GM21576 (cell line): ENCODE measurements around the gene SYT2.
A peak's percentile ranks its signal among the peaks of the same experiment; 100 is the strongest.
"Not testable (repeated sequence)": the region's sequence is repeated elsewhere in the genome, so short reads cannot be mapped to it uniquely, and the experiment has no call there.

Experiments used
- ATAC-seq: cut with Tn5 transposase; IDR thresholded peaks from one replicate; pipeline ENCODE4 v1.9.1; 2021; ENCODE audit warnings: mild to moderate bottlenecking, moderate library complexity; ENCODE audit not compliant: unreplicated experiment

The SYT2 gene

GRCh38 chr1:202578001-202578504, 132.2 kb downstream of the SYT2 start:
- no peak for ATAC-seq

GRCh38 chr1:202577381-202577780, 132.9 kb downstream of the SYT2 start:
- no peak for ATAC-seq

- ATAC-seq, result no peak
These were observed 133.4 kb downstream of the SYT2 start for GRCh38 chr1:202576816-202577215.

- ATAC-seq, result no peak
These were observed 134.2 kb downstream of the SYT2 start for GRCh38 chr1:202575918-202576653.

GRCh38 chr1:202572867-202573266, 137.4 kb downstream of the SYT2 start:
- no peak for ATAC-seq

GRCh38 chr1:202571719-202572339, 138.4 kb downstream of the SYT2 start:
- ATAC-seq, result no peak

- no peak for ATAC-seq
These were observed 140.6 kb downstream of the SYT2 start for GRCh38 chr1:202569393-202570322.

GRCh38 chr1:202568826-202569225, 141.4 kb downstream of the SYT2 start:
- ATAC-seq, result no peak

GRCh38 chr1:202568410-202568809, 141.8 kb downstream of the SYT2 start:
- ATAC-seq, result no peak

- ATAC-seq, result no peak
These were observed 142.5 kb downstream of the SYT2 start for GRCh38 chr1:202567738-202568137.

GRCh38 chr1:202565890-202566602, 144.2 kb downstream of the SYT2 start:
- peak; percentile 76 for ATAC-seq

GRCh38 chr1:202564958-202565495, 145.2 kb downstream of the SYT2 start:
- no peak for ATAC-seq

GRCh38 chr1:202563818-202564217, 146.4 kb downstream of the SYT2 start:
- ATAC-seq, result no peak

- ATAC-seq, result no peak
These were observed 147.7 kb downstream of the SYT2 start for GRCh38 chr1:202562444-202563060.

GRCh38 chr1:202561726-202562443, 148.4 kb downstream of the SYT2 start:
- ATAC-seq, result no peak

- no peak for ATAC-seq
These were observed 149.0 kb downstream of the SYT2 start for GRCh38 chr1:202561240-202561639.

GRCh38 chr1:202557662-202558061, 152.6 kb downstream of the SYT2 start:
- ATAC-seq, result not testable (repeated sequence)

GRCh38 chr1:202556037-202556436, 154.2 kb downstream of the SYT2 start:
- ATAC-seq, result not testable (repeated sequence)

GRCh38 chr1:202554619-202555018, 155.6 kb downstream of the SYT2 start:
- ATAC-seq, result not testable (repeated sequence)
